ENCODE results near the gene TENT5C.

- TF ChIP-seq CTCF (IDR thresholded peaks at IDR 0.05), result no peak
- TF ChIP-seq POLR2AphosphoS5 (IDR thresholded peaks at IDR 0.05), result no peak
These were observed 3.6 kb downstream of the TENT5C start for GRCh38 chr1:117609471-117609911.

Measured in suprapubic skin (tissue), 3 donors.